ENCODE data around the gene TMEM131.

TMEM131 gene

GRCh38 chr2:97736185-97736584 lies 259.6 kb downstream of the TMEM131 start:
- no peak for DNase-seq

- DNase-seq = no peak
Observed at GRCh38 chr2:97735161-97735561, 260.6 kb downstream of the TMEM131 start.

- no peak for DNase-seq
Observed at GRCh38 chr2:97734061-97735051, 261.4 kb downstream of the TMEM131 start.

GRCh38 chr2:97733341-97734035 lies 262.3 kb downstream of the TMEM131 start:
- DNase-seq = no peak

GRCh38 chr2:97732436-97733340 lies 263.1 kb downstream of the TMEM131 start:
- DNase-seq = no peak

GRCh38 chr2:97731274-97732020 lies 264.3 kb downstream of the TMEM131 start:
- no peak for DNase-seq

GRCh38 chr2:97730245-97730644 lies 265.5 kb downstream of the TMEM131 start:
- DNase-seq = no peak

- DNase-seq = no peak
Observed at GRCh38 chr2:97728091-97728731, 267.5 kb downstream of the TMEM131 start.

- DNase-seq = no peak
Observed at GRCh38 chr2:97727296-97727695, 268.5 kb downstream of the TMEM131 start.

GRCh38 chr2:97726261-97727064 lies 269.3 kb downstream of the TMEM131 start:
- DNase-seq = no peak

GRCh38 chr2:97724946-97725688 lies 270.6 kb downstream of the TMEM131 start:
- no peak for DNase-seq

- no peak for DNase-seq
Observed at GRCh38 chr2:97724501-97724900, 271.2 kb downstream of the TMEM131 start.

GRCh38 chr2:97724073-97724410 lies 271.7 kb downstream of the TMEM131 start:
- no peak for DNase-seq

- no peak for DNase-seq
Observed at GRCh38 chr2:97723156-97724072, 272.3 kb downstream of the TMEM131 start.

GRCh38 chr2:97722227-97722626 lies 273.5 kb downstream of the TMEM131 start:
- no peak for DNase-seq

- no peak for DNase-seq
Observed at GRCh38 chr2:97720746-97721145, 275.0 kb downstream of the TMEM131 start.

- no peak for DNase-seq
Observed at GRCh38 chr2:97719362-97720155, 276.2 kb downstream of the TMEM131 start.

GRCh38 chr2:97718942-97719341 lies 276.8 kb downstream of the TMEM131 start:
- DNase-seq = no peak

Measured in NCI-H1417 treated with DMSO at 0.1 percent for 48 hours (cell line).